Occipital lobe (tissue), 2 donors: ENCODE data around the gene TULP1. TPM values are rescaled to one million over a fixed set of nuclear protein-coding genes. Genes with fewer than 3 reads are reported as not detected.
"Not testable (repeated sequence)": the region's sequence is repeated elsewhere in the genome, so short reads cannot be mapped to it uniquely, and the experiment has no call there.

Source experiments
- DNase-seq: peaks from one replicate; lab custom pipeline; 2025; lab: John Stamatoyannopoulos, UW
- total RNA-seq: library from RNA; depleted of rRNA; stranded (reverse); fragments of >200 nt; gene quantifications from one replicate; pipeline ENCODE4 v1.2.3, GENCODE V29; 2014

Gene TULP1
- total RNA-seq: 0.47 TPM

DNA sequence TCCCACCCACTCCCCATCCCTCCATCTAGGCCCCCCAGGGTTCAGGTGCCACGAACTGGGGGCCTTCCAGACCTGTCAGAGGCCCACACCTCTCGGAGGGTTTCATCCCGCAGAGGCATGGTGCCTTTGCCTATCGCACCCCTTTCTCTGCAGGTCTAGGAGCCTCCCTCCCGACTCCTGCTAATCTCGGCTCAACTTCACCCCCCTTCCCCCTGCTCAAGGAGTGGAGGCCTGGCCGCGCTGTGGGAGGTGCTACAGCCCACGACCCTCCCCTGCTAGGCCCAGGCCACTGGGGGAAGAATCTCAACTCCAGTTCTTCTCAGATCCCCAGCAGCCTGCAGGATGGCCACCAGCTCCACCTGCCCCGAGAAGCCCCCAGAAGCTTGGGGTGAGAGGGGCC is at the start of gene TULP1:
Gene TULP1 (minus strand): TSS at position 157 of the 400 bp plus-strand sequence. CDS start 38 bp downstream, at position 119.
- DNase-seq: no peak

DNA sequence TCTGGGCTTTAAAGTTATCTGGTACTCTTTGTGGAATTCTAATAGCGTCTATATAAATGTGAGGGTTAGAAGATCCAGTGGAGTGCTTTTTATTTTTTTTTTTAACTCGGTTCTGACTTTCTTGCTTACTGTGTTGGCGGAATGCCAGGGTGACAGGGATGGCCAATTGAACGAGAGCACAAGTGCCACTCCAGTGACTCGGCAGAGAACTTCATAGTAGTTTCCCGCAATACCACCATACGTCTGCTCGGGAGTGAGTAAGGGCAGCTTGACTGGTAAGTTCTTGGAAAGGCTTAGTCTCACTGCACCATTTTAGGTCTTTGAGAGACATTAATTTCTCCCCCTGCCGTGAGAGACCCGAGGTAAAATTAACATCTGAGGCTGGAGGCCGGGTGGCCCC is 49.4 kb upstream of the TULP1 start:
- no peak for DNase-seq

DNA sequence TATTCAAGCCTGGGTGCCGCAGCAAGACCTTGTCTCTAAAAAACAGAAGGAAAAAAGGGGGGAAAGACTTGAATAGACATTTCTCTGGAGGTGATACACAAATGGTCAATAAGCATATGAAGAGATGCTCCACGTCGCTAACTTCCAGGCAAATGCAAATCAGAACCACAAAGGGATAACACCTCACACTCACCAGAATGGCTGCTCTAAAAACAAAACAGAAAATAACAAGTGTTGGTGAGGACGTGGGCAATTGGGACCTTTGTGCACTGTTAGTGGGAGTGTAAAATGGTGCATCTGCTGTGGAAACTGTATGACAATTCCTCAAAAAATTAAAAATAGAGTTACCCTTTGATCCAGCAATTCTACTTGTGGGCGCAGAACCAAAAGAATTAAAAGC is 48.4 kb upstream of the TULP1 start:
- no peak for DNase-seq

DNA sequence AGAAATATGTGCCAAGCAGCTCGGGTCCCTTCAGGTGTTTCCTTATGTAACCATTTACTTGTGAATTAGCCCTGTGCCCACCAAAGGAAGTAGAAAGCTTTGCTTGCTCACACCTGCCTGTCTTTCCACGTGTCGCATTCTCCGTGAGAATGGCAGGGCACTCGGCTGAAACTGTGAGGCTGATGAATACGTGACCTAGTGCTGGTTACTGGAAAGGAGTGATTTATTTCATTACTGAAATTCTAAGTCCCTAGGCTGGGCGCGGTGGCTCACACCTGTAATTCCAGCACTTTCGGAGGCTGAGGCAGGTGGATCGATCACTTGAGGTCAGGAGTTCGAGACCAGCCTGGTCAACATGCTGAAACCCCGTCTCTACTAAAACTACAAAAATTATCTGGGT is 45.9 kb upstream of the TULP1 start:
- no peak for DNase-seq

DNA sequence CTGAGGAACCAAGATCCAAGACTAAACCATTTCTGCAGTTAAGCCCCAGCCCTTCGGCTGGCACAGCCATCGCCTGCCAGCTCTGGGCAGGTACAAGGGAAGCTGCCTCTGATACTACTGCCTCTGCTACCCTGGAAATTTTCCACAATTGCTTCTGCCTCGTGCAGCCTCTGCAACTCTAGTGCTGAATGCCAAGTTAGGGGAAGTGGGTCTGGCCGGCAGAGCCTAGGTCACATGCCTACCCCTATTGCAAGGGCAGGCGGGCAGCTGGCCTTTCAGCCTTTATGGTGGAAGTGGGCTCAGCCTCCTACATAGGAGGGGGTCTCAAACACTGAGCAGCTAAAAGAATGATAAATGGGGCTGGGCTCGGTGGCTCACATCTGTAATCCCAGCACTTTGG is 44.5 kb upstream of the TULP1 start:
- no peak for DNase-seq

DNA sequence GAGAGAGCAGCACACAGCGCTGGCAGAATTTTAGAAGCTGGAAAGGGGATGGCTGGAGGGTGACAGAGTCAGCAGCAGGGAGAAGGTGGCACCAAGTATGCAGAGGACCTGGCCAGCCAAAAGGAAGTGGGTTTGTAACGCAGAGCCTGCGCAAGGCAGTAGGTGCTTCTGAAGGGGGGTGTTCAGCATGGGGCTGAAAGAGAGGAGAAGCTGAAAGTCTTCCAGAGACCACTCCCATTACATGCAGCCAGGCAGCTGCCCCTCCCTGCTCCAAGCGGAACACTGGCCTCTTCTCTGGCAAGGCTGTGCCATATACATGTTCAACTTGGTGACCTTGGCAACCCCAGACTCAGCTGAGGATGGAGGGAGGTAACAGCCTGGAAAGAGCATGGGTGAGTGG is 42.1 kb upstream of the TULP1 start:
- DNase-seq: no peak

DNA sequence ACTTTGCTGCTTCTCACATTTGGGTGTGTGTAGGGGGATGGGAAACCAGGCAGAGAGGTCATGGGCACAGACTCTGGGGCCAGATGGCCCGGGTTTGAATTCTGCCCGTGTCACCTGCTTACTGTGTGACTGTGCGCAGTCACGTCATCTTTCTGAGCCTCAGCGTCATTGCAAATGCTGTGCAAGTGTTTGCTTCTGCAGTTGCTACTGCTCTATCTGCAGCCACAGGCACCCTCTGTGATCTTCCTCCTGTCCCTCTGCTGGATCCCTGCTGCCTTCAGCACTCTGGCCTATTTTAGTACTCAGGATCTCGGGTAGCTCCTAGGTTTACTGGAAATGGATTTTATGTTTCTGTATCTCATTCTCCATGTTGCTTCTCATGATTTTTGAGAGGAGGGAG is 40.6 kb upstream of the TULP1 start:
- DNase-seq: no peak

DNA sequence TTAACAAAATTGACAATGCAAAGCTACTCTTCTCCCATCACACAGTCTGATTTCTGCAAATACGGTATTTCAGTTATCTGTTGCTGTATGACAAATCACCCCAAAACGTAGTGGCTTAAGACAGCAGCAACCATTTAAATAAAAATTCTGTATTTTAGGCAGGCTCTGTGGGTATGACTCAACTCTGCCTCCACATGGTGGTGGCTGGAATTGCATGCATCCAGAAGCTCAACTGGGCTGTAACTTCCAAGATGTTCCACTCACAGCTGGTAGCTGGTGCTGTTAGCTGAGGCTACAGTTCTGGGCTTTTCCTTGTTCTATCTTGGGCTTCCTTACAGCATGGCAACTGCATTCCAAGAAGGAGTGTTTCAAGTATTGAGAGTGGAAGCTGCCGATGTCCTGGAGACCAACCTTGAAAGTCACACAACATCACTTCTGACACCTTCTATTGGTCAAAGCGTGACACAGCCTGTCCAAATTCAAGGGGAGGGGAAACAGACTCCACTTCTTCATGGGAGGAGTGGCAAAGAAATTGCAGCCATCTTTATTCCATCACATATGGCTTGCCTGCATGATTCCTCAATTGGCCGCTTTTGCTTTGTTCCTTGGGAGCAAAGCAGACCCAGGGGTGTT is 39.7 kb upstream of the TULP1 start:
- DNase-seq: no peak

DNA sequence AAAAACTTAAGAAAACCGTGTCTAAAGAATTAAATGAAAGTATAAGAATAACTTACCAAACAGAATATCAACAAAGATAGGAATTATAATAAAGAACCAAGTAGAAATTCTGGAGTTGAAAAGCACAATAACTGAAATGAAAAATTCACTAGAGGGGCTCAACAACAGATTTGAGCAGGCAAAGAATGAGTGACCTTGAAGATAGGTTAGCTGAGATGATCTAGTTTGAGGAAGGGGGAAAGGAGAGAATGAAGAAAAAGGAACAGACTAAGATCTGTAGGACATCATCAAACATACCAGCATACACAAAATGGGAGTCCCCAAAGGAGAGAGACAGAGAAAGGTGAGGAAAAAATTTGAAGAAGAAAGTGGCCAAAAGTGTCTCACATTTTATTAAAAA is 37.7 kb upstream of the TULP1 start:
- no peak for DNase-seq

DNA sequence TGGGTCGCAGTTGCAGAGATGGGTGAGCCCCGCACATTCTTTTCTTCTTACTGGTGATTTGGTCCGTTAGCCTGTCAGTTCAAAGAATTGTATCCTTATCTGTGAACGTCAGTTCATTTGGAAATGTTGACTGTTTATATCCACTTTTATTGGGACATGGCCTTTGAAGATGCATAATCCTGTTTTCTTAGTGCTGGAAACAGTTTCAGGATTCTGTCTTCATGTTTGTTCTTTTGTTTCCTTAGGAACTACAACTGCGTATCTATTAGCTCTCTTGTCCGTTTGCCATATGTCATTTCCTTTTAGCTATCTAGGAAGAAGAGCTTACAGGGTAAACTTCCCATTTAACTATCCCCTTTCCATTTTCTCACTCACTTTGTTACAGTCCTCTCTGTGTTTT is 35.0 kb upstream of the TULP1 start:
- DNase-seq: no peak

DNA sequence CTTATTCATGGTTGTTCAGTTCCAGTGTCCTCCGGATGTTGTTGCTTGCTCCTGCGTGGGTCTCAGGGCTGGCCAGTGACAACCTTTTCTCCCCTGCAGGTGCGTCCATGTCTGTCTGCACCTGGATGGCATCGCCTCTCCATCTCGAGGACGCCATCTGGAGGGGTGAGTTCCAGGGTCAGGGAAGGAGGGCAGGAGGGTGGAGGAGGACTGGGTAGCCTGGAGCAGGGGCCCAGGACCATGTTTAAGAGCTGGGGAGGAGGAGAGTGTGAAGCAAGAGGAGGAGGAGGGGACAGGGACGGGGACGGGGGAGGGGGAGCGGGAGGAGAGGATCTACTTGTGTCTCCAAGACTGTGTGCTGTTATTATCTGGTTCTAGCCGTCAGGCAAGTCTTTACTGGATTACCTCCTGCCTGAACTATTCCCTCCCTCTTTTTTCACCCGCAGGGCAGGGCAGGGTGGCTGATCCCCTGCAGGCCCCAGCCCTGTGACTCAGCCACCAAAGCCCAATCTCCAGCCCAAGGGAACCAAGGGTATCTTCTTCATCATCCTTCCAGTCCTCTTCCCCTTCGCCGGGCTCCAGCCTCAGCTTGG is 32.2 kb upstream of the TULP1 start:
- no peak for DNase-seq

DNA sequence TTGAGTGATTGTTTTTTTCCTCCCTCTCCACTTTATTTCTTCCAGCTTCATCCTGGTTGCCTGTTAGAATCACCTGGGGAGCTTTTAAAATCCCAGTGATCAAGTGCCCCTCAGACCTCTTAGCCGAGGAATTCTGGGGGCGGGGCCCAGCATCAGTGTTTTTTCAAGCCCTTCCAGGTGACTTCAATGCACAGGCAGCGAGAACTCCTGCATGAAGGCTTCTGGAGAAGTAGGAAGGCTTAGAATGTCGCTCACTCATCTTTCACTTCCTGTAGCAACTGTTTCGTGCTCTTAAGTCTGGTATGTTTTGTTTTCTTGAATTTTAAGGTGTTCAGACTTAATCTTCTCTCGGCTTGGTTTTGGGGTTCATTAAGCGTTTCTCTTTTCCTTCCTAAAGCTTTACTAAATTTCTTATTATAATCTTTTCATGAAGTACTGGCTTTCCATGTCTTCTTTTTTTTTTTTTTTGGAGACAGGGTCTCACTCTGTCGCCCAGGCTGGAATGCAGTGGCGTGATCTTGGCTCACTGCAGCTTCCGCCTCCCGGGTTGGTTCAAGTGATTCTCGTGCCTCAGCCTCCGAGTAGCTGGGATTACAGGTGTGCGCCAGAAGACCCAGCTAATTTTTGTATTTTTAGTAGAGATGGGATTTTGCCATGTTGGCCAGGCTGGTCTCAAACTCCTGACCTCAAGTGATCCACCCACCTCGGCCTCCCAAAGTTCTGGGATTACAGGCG is 30.9 kb upstream of the TULP1 start:
- no peak for DNase-seq

DNA sequence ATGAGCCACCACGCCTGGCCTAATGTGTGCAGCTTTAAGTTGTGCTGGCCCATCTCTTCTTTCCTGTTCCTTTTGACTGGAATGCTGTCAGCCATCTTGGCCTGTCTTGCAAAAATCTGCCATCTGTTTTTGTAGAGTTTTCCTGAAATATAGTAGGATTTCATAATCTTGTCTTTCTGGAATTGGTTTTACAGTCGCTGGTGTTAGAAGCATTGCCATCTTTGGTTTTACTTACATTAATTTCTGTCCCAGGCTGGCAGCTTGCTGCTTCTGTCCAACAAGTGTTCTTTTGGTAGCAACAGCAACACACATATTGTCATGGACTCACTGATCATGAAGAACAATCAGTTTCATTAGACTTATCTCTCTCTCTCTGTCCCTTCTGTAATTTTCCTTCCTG is 29.1 kb upstream of the TULP1 start:
- no peak for DNase-seq

DNA sequence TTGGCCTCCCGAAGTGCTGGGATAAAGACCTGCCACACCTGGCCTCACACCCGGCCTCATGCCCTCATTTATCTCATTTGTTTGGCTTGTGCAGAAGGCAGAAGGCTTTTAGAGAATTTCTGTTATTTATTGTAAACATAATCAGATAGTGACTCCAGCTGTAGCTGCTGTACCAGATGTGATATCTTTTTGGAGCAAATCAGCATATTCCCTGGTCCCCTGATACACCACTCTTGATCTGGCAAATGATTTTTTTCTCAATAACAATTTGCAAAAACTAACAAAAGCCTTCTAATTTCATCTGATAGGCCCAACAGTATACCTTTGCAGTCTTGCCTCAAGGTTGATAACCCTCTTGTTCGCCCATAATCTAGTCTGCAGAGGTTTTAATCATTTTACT is 26.5 kb upstream of the TULP1 start:
- DNase-seq: no peak

DNA sequence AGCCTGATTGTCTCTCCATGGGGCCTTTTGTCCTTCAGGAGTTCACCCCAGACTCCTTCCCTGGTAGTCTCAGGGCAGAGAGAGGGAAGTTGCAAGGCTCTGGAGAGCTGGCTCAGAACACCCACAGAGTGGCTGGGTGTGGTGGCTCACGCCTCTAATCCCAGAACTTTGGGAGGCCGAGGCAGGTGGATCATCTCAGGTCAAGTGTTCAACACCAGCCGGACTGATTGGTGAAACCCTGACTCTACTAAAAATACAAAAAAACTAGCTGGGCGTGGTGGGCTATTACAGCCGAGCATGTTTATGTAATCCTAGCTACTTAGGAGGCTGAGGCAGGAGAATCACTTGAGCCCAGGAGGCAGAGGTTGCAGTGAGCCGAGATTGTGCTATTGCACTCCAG is 23.2 kb upstream of the TULP1 start:
- DNase-seq: not testable (repeated sequence)

DNA sequence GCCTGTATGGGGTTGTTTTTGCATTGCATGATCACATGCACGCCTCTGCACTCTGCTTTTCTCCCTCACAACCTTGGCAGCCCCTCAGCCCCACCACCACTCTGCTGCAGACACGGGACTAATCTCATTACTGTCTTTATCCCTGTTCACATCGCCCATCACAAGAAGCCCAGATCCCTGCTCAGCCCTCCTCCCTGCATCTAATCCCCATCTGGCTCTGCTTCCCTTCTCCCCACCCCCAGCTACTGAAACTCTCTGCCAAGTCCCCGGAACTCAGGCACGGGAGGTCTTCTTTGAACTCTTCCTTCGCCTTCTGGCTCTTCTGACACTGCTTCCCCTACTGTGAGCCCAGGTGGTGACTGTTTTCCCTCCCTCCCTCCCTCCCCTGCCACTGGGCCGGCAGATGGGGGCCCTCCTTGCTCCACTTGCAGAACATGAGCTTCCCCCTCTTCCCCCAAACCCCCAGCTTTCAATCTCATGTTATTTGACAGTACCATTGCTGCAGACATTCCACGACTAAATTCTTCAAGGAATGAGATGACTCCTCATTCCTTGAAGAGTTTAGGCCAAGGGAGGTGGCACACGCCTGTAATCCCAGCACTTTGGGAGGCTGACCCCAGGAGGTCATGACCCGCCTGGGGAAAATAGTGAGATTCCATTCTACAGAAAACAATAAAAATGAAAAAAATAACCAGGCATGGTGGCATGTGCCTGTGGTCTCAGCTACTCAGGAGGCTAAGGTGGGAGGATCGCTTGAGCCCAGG is 21.9 kb upstream of the TULP1 start:
- DNase-seq: no peak

DNA sequence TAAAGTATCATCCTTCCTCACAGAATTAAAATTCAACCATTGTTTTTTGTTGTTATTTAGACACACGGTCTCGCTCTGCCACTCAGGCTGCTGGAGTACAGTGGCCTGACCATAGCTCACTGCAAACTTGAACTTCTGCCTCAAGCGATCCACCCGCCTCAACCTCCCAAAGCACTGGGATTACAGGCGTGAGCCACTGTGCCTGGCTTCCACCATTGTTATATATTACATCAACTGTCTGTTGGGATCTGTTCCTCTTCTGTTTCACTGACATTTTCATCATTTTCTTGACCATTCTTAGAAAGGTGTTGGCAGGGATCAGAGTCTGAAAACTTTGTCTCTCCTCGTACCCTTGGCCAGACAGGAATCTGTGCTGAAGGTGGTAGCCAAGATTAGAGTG is 21.3 kb upstream of the TULP1 start:
- DNase-seq: no peak

DNA sequence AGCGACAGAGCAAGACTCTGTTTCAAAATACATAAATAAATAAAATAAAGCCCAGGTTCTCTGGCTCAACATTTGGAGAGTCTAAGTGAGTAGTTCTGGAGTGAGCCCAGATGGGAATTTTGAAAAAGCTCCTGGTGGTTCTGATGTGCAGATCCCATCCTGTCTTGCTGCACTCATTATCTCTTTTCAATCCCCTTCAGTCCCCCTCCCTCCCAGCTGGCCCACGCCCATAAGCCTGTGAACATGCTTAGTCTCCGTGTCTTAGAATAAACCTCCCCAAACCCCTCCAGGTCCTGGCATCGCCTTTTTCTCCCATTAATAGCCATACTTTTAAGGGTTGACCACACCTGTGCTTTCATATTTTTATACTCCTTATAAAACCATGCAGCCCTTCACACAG is 19.4 kb upstream of the TULP1 start:
- no peak for DNase-seq

DNA sequence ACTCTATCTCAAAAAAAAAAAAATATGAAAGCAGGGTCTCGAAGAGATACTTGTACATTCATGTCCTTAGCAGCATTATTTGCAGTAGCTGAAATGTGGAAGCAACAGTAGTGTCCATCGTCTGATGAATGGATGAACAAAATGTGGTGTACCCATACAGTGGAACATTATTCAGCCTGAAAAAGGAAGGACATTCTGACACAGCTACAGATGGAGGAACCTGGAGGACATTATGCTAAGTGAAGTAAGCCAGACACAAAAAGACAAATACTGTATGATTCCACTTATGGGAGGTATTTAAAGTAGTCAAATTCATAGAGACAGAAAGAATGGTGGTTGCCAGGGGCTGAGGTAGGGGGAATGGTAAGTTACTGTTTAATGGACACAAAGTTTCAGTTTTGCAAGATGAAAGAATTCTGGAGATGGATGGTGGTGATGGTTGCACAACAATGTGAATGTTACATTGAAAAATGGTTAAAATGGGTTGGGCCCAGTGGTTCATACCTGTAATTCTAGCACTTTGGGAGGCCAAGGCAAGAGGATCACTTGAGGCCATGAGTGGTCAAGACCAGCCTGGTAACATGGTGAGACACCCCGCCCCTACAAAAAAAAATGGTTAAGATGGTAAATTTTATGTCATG is 11.8 kb upstream of the TULP1 start:
- no peak for DNase-seq

DNA sequence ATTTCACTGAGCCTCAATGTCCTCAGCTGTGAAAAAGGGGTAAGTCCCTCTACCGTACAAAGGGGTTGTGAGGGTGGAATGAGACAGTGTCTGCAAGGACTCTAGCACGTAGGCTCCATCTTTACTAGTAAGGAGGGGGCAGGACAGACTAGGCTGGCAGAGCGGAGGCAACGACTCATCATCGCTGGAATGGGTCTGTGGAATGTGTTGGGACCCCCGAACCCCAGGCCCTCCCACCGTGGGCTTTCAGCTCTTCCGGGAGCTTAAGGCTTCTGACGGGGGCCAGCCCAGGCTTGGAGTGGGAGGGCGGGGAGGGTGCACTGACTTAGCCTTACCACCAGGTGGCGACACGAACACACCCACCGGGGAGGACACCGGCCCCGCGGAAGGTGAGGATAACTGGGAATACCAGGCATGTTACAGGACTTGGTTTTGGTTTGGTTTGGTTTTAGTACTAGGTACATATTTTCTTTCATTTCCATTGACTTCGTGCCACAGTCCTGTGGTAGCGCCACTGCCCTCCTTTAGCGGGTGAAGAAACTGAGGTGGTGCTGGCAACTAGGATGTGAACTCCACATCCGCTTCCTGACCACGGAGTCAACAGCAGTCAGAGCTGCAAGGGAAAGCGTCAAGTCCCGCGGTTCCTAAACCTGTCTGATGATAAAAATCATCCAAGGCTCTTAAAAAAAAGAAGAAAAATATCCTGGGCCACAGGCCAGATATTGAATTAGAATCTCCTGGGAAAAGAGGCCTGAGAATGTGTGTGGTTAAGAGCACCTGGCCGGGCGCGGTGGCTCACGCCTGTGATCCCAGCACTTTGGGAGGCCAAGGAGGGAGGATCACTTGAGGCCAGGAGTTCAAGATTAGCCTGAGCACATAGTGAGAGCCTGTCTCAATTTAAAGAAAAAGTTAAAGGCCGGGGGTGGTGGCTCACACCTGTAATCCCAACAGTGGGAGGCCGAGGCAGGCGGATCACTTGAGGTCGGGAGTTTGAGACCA is 10.3 kb upstream of the TULP1 start:
- DNase-seq: peak; percentile 37

DNA sequence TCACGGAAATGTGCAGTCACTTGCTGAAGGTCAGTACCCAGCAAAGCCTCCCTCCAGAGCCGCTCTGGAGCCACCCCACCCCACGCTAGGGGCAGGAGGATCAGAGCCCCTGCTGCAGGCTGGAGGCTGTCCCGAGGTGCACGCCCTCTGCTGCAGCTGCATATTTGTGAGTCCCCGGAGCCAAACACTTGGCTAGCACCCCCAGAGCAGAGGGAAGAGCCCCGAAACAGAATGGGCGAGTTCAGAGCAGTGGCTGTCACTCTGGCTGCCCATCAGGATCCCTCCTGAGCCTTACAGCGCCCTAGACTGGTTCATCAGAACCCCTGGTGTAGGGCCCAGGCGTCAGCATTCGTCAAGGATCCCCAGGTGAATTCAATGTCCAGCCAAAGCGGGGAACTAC is 9.5 kb upstream of the TULP1 start:
- DNase-seq: no peak
